IMR-90 (cell line): Measurements from ENCODE around the gene DTX3L. TPM values are rescaled to one million over a fixed set of nuclear protein-coding genes. Genes with fewer than 3 reads are reported as not detected.
A peak's percentile ranks its signal among the peaks of the same experiment; 100 is the strongest.

ENCODE experiments used
- ATAC-seq: fragments of 200-7000 bp; cut with Tn5 transposase; 2 replicates; pipeline ENCODE4 v1.9.1; 2020; ENCODE audit warnings: low read depth, mild to moderate bottlenecking, moderate library complexity
- BruUV-seq: library from RNA; stranded (reverse); fragments of 400-500 nt; replicated peaks from 2 replicates; lab custom pipeline; 2021; lab: Mats Ljungman, UMichigan
- CTCF ChIA-PET: fragments of 300-600 bp; formaldehyde crosslinking; extraction: SDS; loops from one replicate; lab custom pipeline; 2021; ENCODE audit warnings: antibody characterized with exemption; lab: Yijun Ruan, JAX
- POLR2A ChIA-PET: fragments of 300-600 bp; sonication (Branson Sonifier 250); formaldehyde crosslinking; loops from one replicate; lab custom pipeline; 2022; ENCODE audit warnings: antibody characterized with exemption; ENCODE audit not compliant: unreplicated experiment; lab: Charles Lee
- DNase-seq: peaks from one replicate; pipeline ENCODE4 v3.0.0; 2013
- H2AFZ ChIP-seq: replicated peaks from 2 replicates; pipeline ENCODE3; 2013; ENCODE audit warnings: low read length, mild to moderate bottlenecking; ENCODE audit not compliant: poor library complexity
- H2AK5ac ChIP-seq: 2 replicates; pipeline ENCODE4 v1.6.1; 2013; ENCODE audit warnings: low read depth, low read length, inconsistent platforms
- H2AK9ac ChIP-seq: replicated peaks from 2 replicates; pipeline ENCODE3; 2013; ENCODE audit warnings: mild to moderate bottlenecking, low read depth, low read length, moderate library complexity; ENCODE audit not compliant: poor library complexity
- H2BK120ac ChIP-seq: 2 replicates; pipeline ENCODE4 v1.6.1; 2013; ENCODE audit warnings: low read depth, low read length, inconsistent platforms
- H2BK15ac ChIP-seq: 3 replicates; pipeline ENCODE4 v1.6.1; 2013; ENCODE audit warnings: low read depth, low read length, inconsistent platforms
- H2BK20ac ChIP-seq: 2 replicates; pipeline ENCODE4 v1.6.1; 2013; ENCODE audit warnings: low read depth, mild to moderate bottlenecking, inconsistent platforms, low read length, moderate library complexity
- H2BK5ac ChIP-seq: 2 replicates; pipeline ENCODE4 v1.6.1; 2013; ENCODE audit warnings: mild to moderate bottlenecking, low read depth, low read length, inconsistent platforms; ENCODE audit not compliant: poor library complexity, severe bottlenecking
- H3K14ac ChIP-seq: replicated peaks from 2 replicates; pipeline ENCODE4 v1.6.1; 2013; ENCODE audit warnings: low read depth, low read length, inconsistent platforms
- H3K18ac ChIP-seq: 2 replicates; pipeline ENCODE4 v1.6.1; 2013; ENCODE audit warnings: low read depth, low read length, control low read depth
- H3K23ac ChIP-seq: 2 replicates; pipeline ENCODE4 v1.6.1; 2013; ENCODE audit warnings: low read depth, low read length, inconsistent platforms
- H3K27ac ChIP-seq: 2 replicates; pipeline ENCODE4 v1.5.1; 2013; ENCODE audit warnings: mild to moderate bottlenecking, control low read depth, low read length; ENCODE audit not compliant: insufficient read depth
- H3K27me3 ChIP-seq: 2 replicates; pipeline ENCODE4 v1.6.1; 2013; ENCODE audit warnings: low read length; ENCODE audit not compliant: control insufficient read depth, insufficient read depth
- H3K36me3 ChIP-seq: 2 replicates; pipeline ENCODE4 v1.6.1; 2013; ENCODE audit warnings: low read length, mixed read lengths; ENCODE audit not compliant: control insufficient read depth, insufficient read depth
- H3K4ac ChIP-seq: 2 replicates; pipeline ENCODE4 v1.6.1; 2013; ENCODE audit warnings: low read depth, low read length, inconsistent platforms
- H3K4me1 ChIP-seq: 2 replicates; pipeline ENCODE4 v1.6.1; 2013; ENCODE audit warnings: low read length, mixed read lengths; ENCODE audit not compliant: control insufficient read depth, insufficient read depth
- H3K4me2 ChIP-seq: 2 replicates; pipeline ENCODE4 v1.6.1; 2013; ENCODE audit warnings: low read depth, mild to moderate bottlenecking, control low read depth, low read length, moderate library complexity
- H3K4me3 ChIP-seq: 2 replicates; pipeline ENCODE4 v1.5.1; 2013; ENCODE audit warnings: low read depth, mild to moderate bottlenecking, control low read depth, low read length, moderate library complexity; ENCODE audit not compliant: insufficient read depth
- H3K56ac ChIP-seq: 2 replicates; pipeline ENCODE4 v1.6.1; 2013; ENCODE audit warnings: low read length, inconsistent platforms; ENCODE audit not compliant: insufficient read depth; ENCODE audit errors: extremely low read depth
- H3K79me1 ChIP-seq, 2 experiments: 2 replicates each; pipeline ENCODE4 v1.6.1; 2013; ENCODE audit warnings: low read length in 2 of 2, inconsistent platforms in 1 of 2, low read depth in 1 of 2
- H3K9ac ChIP-seq: 2 replicates; pipeline ENCODE4 v1.6.1; 2013; ENCODE audit warnings: low read depth, low read length, control low read depth
- H3K9me1 ChIP-seq: 2 replicates; pipeline ENCODE4 v1.6.1; 2013; ENCODE audit warnings: low read length, inconsistent platforms; ENCODE audit not compliant: insufficient read depth
- H3K9me3 ChIP-seq: 2 replicates; pipeline ENCODE4 v1.6.1; 2013; ENCODE audit warnings: low read length; ENCODE audit not compliant: control insufficient read depth, insufficient read depth
- H4K20me1 ChIP-seq: 2 replicates; pipeline ENCODE4 v1.6.1; 2013; ENCODE audit warnings: low read length, inconsistent platforms; ENCODE audit not compliant: insufficient read depth
- H4K5ac ChIP-seq: 2 replicates; pipeline ENCODE4 v1.6.1; 2013; ENCODE audit warnings: mild to moderate bottlenecking, low read depth, low read length, control low read depth
- H4K8ac ChIP-seq, 2 experiments: 2 replicates each; pipeline ENCODE4 v1.6.1; 2013; ENCODE audit warnings: low read depth in 2 of 2, low read length in 2 of 2, control low read depth in 1 of 2, inconsistent platforms in 1 of 2
- H4K91ac ChIP-seq: 2 replicates; pipeline ENCODE4 v1.6.1; 2013; ENCODE audit warnings: low read depth, low read length, inconsistent platforms; ENCODE audit not compliant: insufficient read depth
- BHLHE40 ChIP-seq: fragments of 150-350 bp; IDR thresholded peaks from 2 replicates; pipeline ENCODE4 v1.6.1; 2016; ENCODE audit warnings: mild to moderate bottlenecking, low read depth, low read length
- CEBPB ChIP-seq: IDR thresholded peaks from 2 replicates; pipeline ENCODE4 v1.6.1; 2012; ENCODE audit warnings: low read depth, low read length, improper control_type of control experiment
- FOS ChIP-seq: fragments of 150-350 bp; IDR thresholded peaks from 2 replicates; pipeline ENCODE4 v1.6.1; 2016; ENCODE audit warnings: low read depth, low read length
- POLR2A ChIP-seq: IDR thresholded peaks from 2 replicates; pipeline ENCODE4 v1.6.1; 2012; ENCODE audit warnings: mild to moderate bottlenecking, low read depth, low read length
- RCOR1 ChIP-seq: IDR thresholded peaks from 2 replicates; pipeline ENCODE4 v1.6.1; 2012; ENCODE audit warnings: mild to moderate bottlenecking, low read length, improper control_type of control experiment; ENCODE audit not compliant: insufficient replicate concordance
- WGBS, 2 experiments: methylation state at CpG; one replicate each; pipeline versions ENCODE4 v1.1.5 to v1.1.7; 2013; ENCODE audit warnings: missing lambda C conversion rate in 2 of 2; ENCODE audit not compliant: insufficient read length in 1 of 2; ENCODE audit errors: extremely low coverage in 2 of 2; 5-methylcytosine and 5-hydroxymethylcytosine counted together
- dilution Hi-C: fragments of 300-500 bp; cut with HindIII; formaldehyde crosslinking; loops from one replicate; pipeline ENCODE4 v1.14.3; 2018; ENCODE audit warnings: low sequenced_read_pairs; ENCODE audit not compliant: unreplicated experiment
- in situ Hi-C: fragments of 300-500 bp; cut with MboI; formaldehyde crosslinking; loops from 3 replicates; pipeline ENCODE4 v1.14.3; 2019; ENCODE audit warnings: low sequenced_read_pairs, inconsistent platforms, mixed read lengths
- intact Hi-C: fragments of 100-400 bp; cut with micrococcal nuclease; formaldehyde crosslinking; loops from 2 replicates; pipeline ENCODE4 v1.10.0; 2022
- polyA plus RNA-seq, 3 experiments: library from polyadenylated mRNA; depleted of rRNA; stranded (reverse); fragments of >200 nt; gene quantifications; 2 replicates each; pipeline ENCODE4 v1.2.3, GENCODE V29; 2012; ENCODE audit warnings: low replicate concordance in 1 of 3
- total RNA-seq: library from RNA; depleted of rRNA; stranded (reverse); fragments of >200 nt; gene quantifications from 2 replicates; pipeline ENCODE4 v1.2.3, GENCODE V29; 2012

The DTX3L gene
- total and polyA plus RNA-seq, 2 of the 4 experiments (the other 2 are of a cell fraction): 4.1 to 7.9 TPM

DNA sequence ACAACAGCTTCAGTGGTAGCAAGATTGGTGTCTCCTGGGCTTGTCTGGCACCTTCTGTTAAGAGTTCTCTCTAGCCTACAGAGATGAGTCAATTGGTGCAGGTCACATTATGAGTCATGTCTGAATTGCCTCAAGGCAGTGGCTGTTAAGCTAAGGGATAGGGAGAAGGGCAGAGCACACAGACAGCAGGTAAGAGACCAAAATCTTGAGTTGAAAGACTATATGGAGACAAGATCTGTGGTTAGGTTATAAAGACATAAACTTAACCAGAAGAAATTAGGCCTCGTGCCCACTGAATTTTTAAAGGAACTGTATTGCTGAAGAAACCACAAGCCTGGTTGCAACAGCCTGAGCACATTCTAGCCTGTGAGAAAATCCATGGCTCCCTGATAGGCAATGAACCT lies 30.2 kb upstream of the DTX3L start:
- H2AFZ ChIP-seq: no peak overlapping the region
- no peak overlapping the region for H2AK5ac ChIP-seq
- no peaks in the 10 kb centered on the region for H3K9me3 ChIP-seq
- no peaks in the 10 kb centered on the region for H3K27me3 ChIP-seq
- no peaks in the 10 kb centered on the region for H3K4me1 ChIP-seq
- ChIA-PET POLR2A (no interaction called here), CTCF (interaction anchor here (0.6 kb wide), 1 partner anchor 13 kb away, joined by 5 read pairs; no protein-coding TSS in a partner anchor)
- no peak overlapping the region for H3K9ac ChIP-seq
- DNase-seq (peak; percentile 87), ATAC-seq (peak; percentile 98)
- H3K14ac ChIP-seq: no peak overlapping the region
- dilution Hi-C loops (no loop called here), intact Hi-C loops (no loop called here), in situ Hi-C loops (no loop called here)
- no peaks in the 10 kb centered on the region for H3K79me1 ChIP-seq
- no peak overlapping the region for H3K4me3 ChIP-seq
- H4K91ac ChIP-seq: no peak overlapping the region
- peaks cover 4% of the 10 kb centered on the region; the same call in 1 of the 2 replicates for H3K9me1 ChIP-seq
- no peak overlapping the region for H2BK20ac ChIP-seq
- no peak overlapping the region for H4K8ac ChIP-seq
- no peak overlapping the region for H2BK15ac ChIP-seq
- H3K18ac ChIP-seq: no peak overlapping the region
- TF ChIP-seq BHLHE40 (no peak), POLR2A (no peak), FOS (peak; percentile 82), CEBPB (peak; percentile 62), RCOR1 (no peak)
- no peak overlapping the region for H3K4ac ChIP-seq
- H4K20me1 ChIP-seq: no peaks in the 10 kb centered on the region
- no peak overlapping the region for H2BK120ac ChIP-seq
- WGBS, 2 experiments: no CpG with 5 or more reads among the region's 1 CpG
- BruUV-seq: no TSS peak
- H2AK9ac ChIP-seq: no peak overlapping the region
- no peak overlapping the region for H2BK5ac ChIP-seq
- no peak overlapping the region for H4K5ac ChIP-seq
- no peak overlapping the region for H3K56ac ChIP-seq
- no peak overlapping the region for H3K23ac ChIP-seq
- no peak overlapping the region for H3K4me2 ChIP-seq
- H3K36me3 ChIP-seq: peaks cover 12% of the 10 kb centered on the region
- H3K27ac ChIP-seq: no peak overlapping the region
